GM12878 (cell line): ENCODE data around the gene HSPB6. TPM values are rescaled to one million over a fixed set of nuclear protein-coding genes. Genes with fewer than 3 reads are reported as not detected.

Experiments
- ATAC-seq: fragments of 200-7000 bp; cut with Tn5 transposase; 3 replicates; pipeline ENCODE4 v1.9.1; 2020; ENCODE audit warnings: mild to moderate bottlenecking, moderate library complexity
- BruUV-seq: library from RNA; stranded (reverse); fragments of 400-500 nt; replicated peaks from 2 replicates; lab custom pipeline; 2021; lab: Mats Ljungman, UMichigan
- CTCF ChIA-PET: fragments of 300-600 bp; sonication (Branson Sonifier 250); formaldehyde crosslinking; extraction: SDS; loops from one replicate; lab custom pipeline; 2021; ENCODE audit warnings: inconsistent platforms; lab: Yijun Ruan, JAX
- POLR2A ChIA-PET: fragments of 350-600 bp; formaldehyde crosslinking; extraction: SDS; loops from one replicate; lab custom pipeline; 2021; ENCODE audit warnings: inconsistent platforms; lab: Charles Lee
- RAD21 ChIA-PET: fragments of 300-600 bp; sonication (Branson Sonifier 250); formaldehyde crosslinking; loops from one replicate; lab custom pipeline; 2023; ENCODE audit warnings: antibody characterized with exemption; ENCODE audit not compliant: unreplicated experiment; lab: Charles Lee
- SMC1A ChIA-PET: fragments of 300-600 bp; sonication (Branson Sonifier 250); formaldehyde crosslinking; loops from one replicate; lab custom pipeline; 2023; ENCODE audit not compliant: unreplicated experiment, uncharacterized antibody; lab: Charles Lee
- DNase-seq: peaks from one replicate; pipeline ENCODE4 v3.0.0-alpha.2; 2011; ENCODE audit warnings: low read depth, low spot score
- FAIRE-seq: peaks from 3 replicates; lab custom pipeline; 2011; peaks lifted over from hg19 to GRCh38; lab: Jason Lieb, UNC
- H2AFZ ChIP-seq: 2 replicates; pipeline ENCODE4 v1.6.0; 2011; ENCODE audit warnings: low read depth, low read length, control low read depth; ENCODE audit not compliant: control insufficient read depth
- H3K27ac ChIP-seq: 2 replicates; pipeline ENCODE4 v1.5.1; 2011; ENCODE audit warnings: control low read depth; ENCODE audit not compliant: control insufficient read depth, insufficient read depth
- H3K27me3 ChIP-seq, 2 experiments: replicated peaks in 1 of 2; 2 replicates each; pipeline versions ENCODE4 v1.6.0 to v1.6.1; 2011; ENCODE audit warnings: low read length in 1 of 2; ENCODE audit not compliant: control insufficient read depth in 2 of 2, insufficient read depth in 2 of 2
- H3K36me3 ChIP-seq, 2 experiments: 2 replicates each; pipeline ENCODE4 v1.5.1; 2011; ENCODE audit warnings: low read length in 1 of 2; ENCODE audit not compliant: control insufficient read depth in 2 of 2, insufficient read depth in 2 of 2
- H3K4me1 ChIP-seq: 2 replicates; pipeline ENCODE4 v1.6.1; 2011; ENCODE audit warnings: mild to moderate bottlenecking, low read length, moderate library complexity, mixed read lengths; ENCODE audit not compliant: control insufficient read depth, insufficient read depth
- H3K4me2 ChIP-seq: 2 replicates; pipeline ENCODE4 v1.6.0; 2011; ENCODE audit warnings: control low read depth; ENCODE audit not compliant: control insufficient read depth, insufficient read depth
- H3K4me3 ChIP-seq: fragments of 200-600 bp; sonication (generic); 2 replicates; pipeline ENCODE4 v1.5.1; 2016
- H3K79me2 ChIP-seq: 2 replicates; pipeline ENCODE4 v1.6.0; 2011; ENCODE audit warnings: low read length; ENCODE audit not compliant: control insufficient read depth, insufficient read depth
- H3K9ac ChIP-seq: 2 replicates; pipeline ENCODE4 v1.8.0; 2011; ENCODE audit warnings: low read length, control low read depth, mixed read lengths; ENCODE audit not compliant: control insufficient read depth, insufficient read depth
- H3K9me3 ChIP-seq: replicated peaks from 3 replicates; pipeline ENCODE4 v1.5.1; 2011; ENCODE audit warnings: mild to moderate bottlenecking, low read length; ENCODE audit not compliant: control insufficient read depth, insufficient read depth
- H4K20me1 ChIP-seq: 2 replicates; pipeline ENCODE4 v1.6.0; 2011; ENCODE audit not compliant: control insufficient read depth, insufficient read depth
- HCFC1 ChIP-seq: fragments of 150-350 bp; IDR thresholded peaks from 2 replicates; pipeline ENCODE4 v1.6.1; 2014; ENCODE audit warnings: low read length
- IKZF2 ChIP-seq, 2 experiments: fragments of 450-650 bp; IDR thresholded peaks; 2 replicates each; pipeline ENCODE4 v1.6.1; 2017; ENCODE audit warnings: mild to moderate bottlenecking in 2 of 2, moderate library complexity in 2 of 2
- JUNB ChIP-seq: IDR thresholded peaks from 2 replicates; pipeline ENCODE4 v1.6.1; 2016; ENCODE audit warnings: antibody characterized with exemption, mild to moderate bottlenecking
- PML ChIP-seq: IDR thresholded peaks from 2 replicates; pipeline ENCODE4 v1.6.1; 2012; ENCODE audit warnings: low read length, inconsistent platforms
- POU2F2 ChIP-seq: IDR thresholded peaks from 3 replicates; pipeline ENCODE4 v1.6.1; 2011; ENCODE audit warnings: low read depth, mild to moderate bottlenecking, low read length, borderline replicate concordance
- SMC3 ChIP-seq: IDR thresholded peaks from 2 replicates; pipeline ENCODE4 v1.6.1; 2011; ENCODE audit warnings: low read length, improper control_type of control experiment, borderline replicate concordance
- TARDBP ChIP-seq: IDR thresholded peaks from 2 replicates; pipeline ENCODE4 v1.6.1; 2016; ENCODE audit warnings: borderline replicate concordance
- TCF12 ChIP-seq: IDR thresholded peaks from 2 replicates; pipeline ENCODE4 v1.6.1; 2011; ENCODE audit warnings: low read depth, mild to moderate bottlenecking, low read length
- ZBTB11 ChIP-seq: fragments of 450-650 bp; formaldehyde crosslinking; IDR thresholded peaks from 2 replicates; pipeline ENCODE4 v1.5.0; 2022; ENCODE audit warnings: mild to moderate bottlenecking, missing genetic modification characterization
- ZNF217 ChIP-seq: fragments of 450-650 bp; IDR thresholded peaks from 2 replicates; pipeline ENCODE4 v1.6.1; 2017; ENCODE audit warnings: antibody characterized with exemption, mild to moderate bottlenecking
- ZNF384 ChIP-seq: IDR thresholded peaks from 2 replicates; pipeline ENCODE4 v1.6.1; 2012; ENCODE audit warnings: low read depth, mild to moderate bottlenecking, low read length, improper control_type of control experiment, borderline replicate concordance
- WGBS: methylation state at CpG from one replicate; pipeline ENCODE4 v1.1.6; 2016; ENCODE audit warnings: low lambda C conversion rate; ENCODE audit not compliant: insufficient replicate concordance, insufficient coverage; ENCODE audit errors: missing lambda C conversion rate; 5-methylcytosine and 5-hydroxymethylcytosine counted together
- in situ Hi-C: fragments of 300-500 bp; cut with MboI; formaldehyde crosslinking; loops from 9 replicates; pipeline ENCODE4 v1.14.3; 2018; ENCODE audit warnings: mixed read lengths
- intact Hi-C: fragments of 100-400 bp; cut with micrococcal nuclease; formaldehyde crosslinking; loops from one replicate; pipeline ENCODE4 v1.14.2; 2022; ENCODE audit not compliant: unreplicated experiment
- polyA plus RNA-seq, 11 experiments: library from polyadenylated mRNA; depleted of rRNA in 4 of 11; unstranded in 6 of 11; stranded (reverse) in 5 of 11; fragments of >200 nt; fragmentation: Nextera tagmentation in 4 of 11; fragmentation: Illumina TruSeq in 1 of 11; extraction: Ambion mirVana in 4 of 11; extraction: Trizol in 1 of 11; gene quantifications; 1 replicate in 1 of 11; 2 replicates in 10 of 11; pipeline versions ENCODE4 v1.2.1 to v1.2.3, GENCODE V29; 2011 to 2016; ENCODE audit warnings: inconsistent platforms in 2 of 11, missing spikeins in 2 of 11, low read depth in 1 of 11
- total RNA-seq, 4 experiments: library from RNA; depleted of rRNA in 3 of 4; stranded (reverse); fragments of >200 nt in 3 of 4; fragmentation: Illumina TruSeq in 1 of 4; extraction: Trizol in 1 of 4; gene quantifications; 2 replicates each; pipeline versions ENCODE4 v1.2.1 to v1.2.3, GENCODE V29; 2013 to 2021
- TF ChIP-seq, protein P1 (sequence below): fragments of 450-650 bp; conservative IDR thresholded peaks from 2 replicates; pipeline ENCODE4 v1.6.1; 2017; ENCODE audit warnings: mild to moderate bottlenecking, moderate library complexity
- TF ChIP-seq, protein P2 (sequence below), 3 experiments: IDR thresholded peaks in 2 of 3; conservative IDR thresholded peaks in 1 of 3; 2 replicates each; pipeline ENCODE4 v1.5.1; 2011; ENCODE audit warnings: low read depth in 3 of 3, low read length in 3 of 3, mild to moderate bottlenecking in 3 of 3, control low read depth in 2 of 3, moderate library complexity in 2 of 3, inconsistent platforms in 1 of 3, mixed read lengths in 1 of 3; ENCODE audit not compliant: control insufficient read depth in 2 of 3, insufficient read depth in 1 of 3; ENCODE audit errors: extremely low read depth in 1 of 3
- TF ChIP-seq, protein P3 (sequence below): fragments of 450-650 bp; IDR thresholded peaks from 2 replicates; pipeline ENCODE4 v1.6.1; 2017; ENCODE audit warnings: mild to moderate bottlenecking, moderate library complexity

The HSPB6 gene
- total and polyA plus RNA-seq, 10 of the 15 experiments (the other 5 are each of a cell fraction or from before 2014, with no cell fraction given), result 0.09 to 1.6 (median 0.36) TPM; not detected in 4

GRCh38 chr19:35766571-35767104 is 9.8 kb upstream of the HSPB6 start:
- Histone ChIP-seq H3K4me1 (no peaks in the 10 kb centered on the region), H3K9ac (no peak overlapping the region), H3K9me3 (no peaks in the 10 kb centered on the region), H3K27ac (no peak overlapping the region), H3K4me3 (no peak overlapping the region), H2AFZ (no peak overlapping the region), H3K4me2 (no peak overlapping the region), H3K79me2 (no peaks in the 10 kb centered on the region), H3K27me3 (no peaks in the 10 kb centered on the region), H4K20me1 (no peaks in the 10 kb centered on the region), H3K36me3 (peaks cover 1 to 13% of the 10 kb centered on the region in 2 experiments; a peak in 2 of 4 replicates)
- no TSS peak for BruUV-seq
- in situ Hi-C loops (no loop called here), intact Hi-C loops (no loop called here)
- WGBS, result 90% methylated on average over 10 of the region's 11 CpGs
- ChIA-PET SMC1A (no interaction called here), CTCF (no interaction called here), POLR2A (no interaction called here), RAD21 (no interaction called here)
- ATAC-seq (no peak), FAIRE-seq (no peak), DNase-seq (no peak)
- TF ChIP-seq, protein P1, sequence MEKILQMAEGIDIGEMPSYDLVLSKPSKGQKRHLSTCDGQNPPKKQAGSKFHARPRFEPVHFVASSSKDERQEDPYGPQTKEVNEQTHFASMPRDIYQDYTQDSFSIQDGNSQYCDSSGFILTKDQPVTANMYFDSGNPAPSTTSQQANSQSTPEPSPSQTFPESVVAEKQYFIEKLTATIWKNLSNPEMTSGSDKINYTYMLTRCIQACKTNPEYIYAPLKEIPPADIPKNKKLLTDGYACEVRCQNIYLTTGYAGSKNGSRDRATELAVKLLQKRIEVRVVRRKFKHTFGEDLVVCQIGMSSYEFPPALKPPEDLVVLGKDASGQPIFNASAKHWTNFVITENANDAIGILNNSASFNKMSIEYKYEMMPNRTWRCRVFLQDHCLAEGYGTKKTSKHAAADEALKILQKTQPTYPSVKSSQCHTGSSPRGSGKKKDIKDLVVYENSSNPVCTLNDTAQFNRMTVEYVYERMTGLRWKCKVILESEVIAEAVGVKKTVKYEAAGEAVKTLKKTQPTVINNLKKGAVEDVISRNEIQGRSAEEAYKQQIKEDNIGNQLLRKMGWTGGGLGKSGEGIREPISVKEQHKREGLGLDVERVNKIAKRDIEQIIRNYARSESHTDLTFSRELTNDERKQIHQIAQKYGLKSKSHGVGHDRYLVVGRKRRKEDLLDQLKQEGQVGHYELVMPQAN, result no peak
- TF ChIP-seq IKZF2 (IDR thresholded peaks at IDR 0.05) (no peak), ZNF384 (no peak), TCF12 (no peak), SMC3 (no peak), TARDBP (no peak), PML (no peak), ZBTB11 (CRISPR knock-in tag) (no peak), ZNF217 (no peak), JUNB (no peak), HCFC1 (no peak), POU2F2 (no peak)
- TF ChIP-seq, protein P2, sequence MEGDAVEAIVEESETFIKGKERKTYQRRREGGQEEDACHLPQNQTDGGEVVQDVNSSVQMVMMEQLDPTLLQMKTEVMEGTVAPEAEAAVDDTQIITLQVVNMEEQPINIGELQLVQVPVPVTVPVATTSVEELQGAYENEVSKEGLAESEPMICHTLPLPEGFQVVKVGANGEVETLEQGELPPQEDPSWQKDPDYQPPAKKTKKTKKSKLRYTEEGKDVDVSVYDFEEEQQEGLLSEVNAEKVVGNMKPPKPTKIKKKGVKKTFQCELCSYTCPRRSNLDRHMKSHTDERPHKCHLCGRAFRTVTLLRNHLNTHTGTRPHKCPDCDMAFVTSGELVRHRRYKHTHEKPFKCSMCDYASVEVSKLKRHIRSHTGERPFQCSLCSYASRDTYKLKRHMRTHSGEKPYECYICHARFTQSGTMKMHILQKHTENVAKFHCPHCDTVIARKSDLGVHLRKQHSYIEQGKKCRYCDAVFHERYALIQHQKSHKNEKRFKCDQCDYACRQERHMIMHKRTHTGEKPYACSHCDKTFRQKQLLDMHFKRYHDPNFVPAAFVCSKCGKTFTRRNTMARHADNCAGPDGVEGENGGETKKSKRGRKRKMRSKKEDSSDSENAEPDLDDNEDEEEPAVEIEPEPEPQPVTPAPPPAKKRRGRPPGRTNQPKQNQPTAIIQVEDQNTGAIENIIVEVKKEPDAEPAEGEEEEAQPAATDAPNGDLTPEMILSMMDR (IDR thresholded peaks at IDR 0.05 in 2 of 3, conservative IDR thresholded peaks at IDR 0.05 in 1 of 3; ENCODE audit: control insufficient read depth in 2 of 3, extremely low read depth in 1 of 3, insufficient read depth in 1 of 3, low read depth in 3 of 3, low read length in 3 of 3), result no peak
- TF ChIP-seq, protein P3, sequence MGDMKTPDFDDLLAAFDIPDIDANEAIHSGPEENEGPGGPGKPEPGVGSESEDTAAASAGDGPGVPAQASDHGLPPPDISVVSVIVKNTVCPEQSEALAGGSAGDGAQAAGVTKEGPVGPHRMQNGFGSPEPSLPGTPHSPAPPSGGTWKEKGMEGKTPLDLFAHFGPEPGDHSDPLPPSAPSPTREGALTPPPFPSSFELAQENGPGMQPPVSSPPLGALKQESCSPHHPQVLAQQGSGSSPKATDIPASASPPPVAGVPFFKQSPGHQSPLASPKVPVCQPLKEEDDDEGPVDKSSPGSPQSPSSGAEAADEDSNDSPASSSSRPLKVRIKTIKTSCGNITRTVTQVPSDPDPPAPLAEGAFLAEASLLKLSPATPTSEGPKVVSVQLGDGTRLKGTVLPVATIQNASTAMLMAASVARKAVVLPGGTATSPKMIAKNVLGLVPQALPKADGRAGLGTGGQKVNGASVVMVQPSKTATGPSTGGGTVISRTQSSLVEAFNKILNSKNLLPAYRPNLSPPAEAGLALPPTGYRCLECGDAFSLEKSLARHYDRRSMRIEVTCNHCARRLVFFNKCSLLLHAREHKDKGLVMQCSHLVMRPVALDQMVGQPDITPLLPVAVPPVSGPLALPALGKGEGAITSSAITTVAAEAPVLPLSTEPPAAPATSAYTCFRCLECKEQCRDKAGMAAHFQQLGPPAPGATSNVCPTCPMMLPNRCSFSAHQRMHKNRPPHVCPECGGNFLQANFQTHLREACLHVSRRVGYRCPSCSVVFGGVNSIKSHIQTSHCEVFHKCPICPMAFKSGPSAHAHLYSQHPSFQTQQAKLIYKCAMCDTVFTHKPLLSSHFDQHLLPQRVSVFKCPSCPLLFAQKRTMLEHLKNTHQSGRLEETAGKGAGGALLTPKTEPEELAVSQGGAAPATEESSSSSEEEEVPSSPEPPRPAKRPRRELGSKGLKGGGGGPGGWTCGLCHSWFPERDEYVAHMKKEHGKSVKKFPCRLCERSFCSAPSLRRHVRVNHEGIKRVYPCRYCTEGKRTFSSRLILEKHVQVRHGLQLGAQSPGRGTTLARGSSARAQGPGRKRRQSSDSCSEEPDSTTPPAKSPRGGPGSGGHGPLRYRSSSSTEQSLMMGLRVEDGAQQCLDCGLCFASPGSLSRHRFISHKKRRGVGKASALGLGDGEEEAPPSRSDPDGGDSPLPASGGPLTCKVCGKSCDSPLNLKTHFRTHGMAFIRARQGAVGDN, result no peak
